Sigmoid colon (tissue), 4 donors: ENCODE results near the gene MRPL37.

Experiments
- CTCF ChIP-seq, 4 experiments: fragments of 450-650 bp in 3 of 4; fragments of 200-600 bp in 1 of 4; IDR thresholded peaks; one replicate each; pipeline ENCODE4 v1.5.1; 2016 to 2019; ENCODE audit warnings: antibody characterized with exemption in 4 of 4, mild to moderate bottlenecking in 3 of 4, moderate library complexity in 2 of 4
- POLR2AphosphoS5 ChIP-seq, 4 donors: sonication (generic); formaldehyde crosslinking; IDR thresholded peaks; one replicate each; pipeline ENCODE4 v1.6.1; 2017; ENCODE audit warnings: antibody characterized with exemption in 4 of 4

GRCh38 chr1:54254055-54254454, 54.1 kb downstream of the MRPL37 start:
- TF ChIP-seq CTCF (IDR thresholded peaks at IDR 0.05), result no peak
- TF ChIP-seq POLR2AphosphoS5 (IDR thresholded peaks at IDR 0.05), result no peak
